SH-SY5Y (cell line): ENCODE results near the gene BICDL2.

Experiments
- GATA2 ChIP-seq: IDR thresholded peaks from 2 replicates; pipeline ENCODE4 v1.6.1; 2011; ENCODE audit warnings: mild to moderate bottlenecking, low read depth, low read length
- GATA3 ChIP-seq: IDR thresholded peaks from 2 replicates; pipeline ENCODE4 v1.6.1; 2011; ENCODE audit warnings: low read depth, mild to moderate bottlenecking, low read length, moderate library complexity

GRCh38 chr16:2983706-2984136, 53.0 kb downstream of the BICDL2 start:
- TF ChIP-seq GATA3, result no peak
- TF ChIP-seq GATA2, result no peak
